ENCODE data around the gene HOXA1.

HOXA1 gene

DNA sequence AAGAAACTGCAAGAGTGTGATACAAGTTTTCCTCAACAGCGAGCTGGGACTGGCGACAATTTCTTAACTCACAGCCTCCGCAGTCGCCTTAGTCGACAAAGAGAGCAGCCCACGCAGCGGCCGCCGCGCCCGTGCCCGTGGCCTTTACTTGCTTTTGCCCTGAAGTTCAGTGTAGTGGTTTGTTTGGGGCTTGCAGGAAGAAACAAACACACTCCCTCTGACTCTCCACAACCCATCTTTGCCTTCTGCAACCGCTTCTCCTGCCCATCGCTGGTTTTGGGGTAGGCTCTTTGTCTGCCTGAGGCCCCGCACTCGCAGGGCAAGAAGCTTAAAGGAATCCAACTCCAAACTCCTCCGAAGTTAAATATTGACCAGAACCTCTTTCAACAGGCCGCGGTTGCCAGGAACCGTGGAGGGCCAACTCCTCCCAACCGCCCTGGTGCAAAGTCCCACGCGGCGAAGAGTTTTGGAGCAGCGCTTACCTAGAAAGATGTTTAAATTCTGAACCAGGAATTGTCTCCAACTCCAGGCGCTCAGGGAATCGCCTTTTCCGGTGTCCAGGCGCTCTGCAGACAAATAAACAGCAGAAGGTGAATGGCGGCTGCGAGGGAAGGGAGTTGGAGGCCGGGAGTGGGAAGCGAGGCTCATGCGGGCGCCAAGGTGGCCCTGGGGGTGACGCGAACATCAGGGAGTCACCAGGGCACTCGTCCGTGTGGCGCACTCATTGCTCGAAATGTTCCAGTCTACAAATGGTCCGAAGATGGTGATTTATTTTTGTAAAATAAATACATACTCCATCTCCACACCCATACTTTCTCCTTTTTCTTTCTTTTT is 26.5 kb upstream of the HOXA1 start:
- no peak overlapping the region for H3K27ac ChIP-seq (ENCODE audit: low read length)
- H3K36me3 ChIP-seq (ENCODE audit: insufficient read depth, low read depth, low read length) = no peaks in the 10 kb centered on the region

DNA sequence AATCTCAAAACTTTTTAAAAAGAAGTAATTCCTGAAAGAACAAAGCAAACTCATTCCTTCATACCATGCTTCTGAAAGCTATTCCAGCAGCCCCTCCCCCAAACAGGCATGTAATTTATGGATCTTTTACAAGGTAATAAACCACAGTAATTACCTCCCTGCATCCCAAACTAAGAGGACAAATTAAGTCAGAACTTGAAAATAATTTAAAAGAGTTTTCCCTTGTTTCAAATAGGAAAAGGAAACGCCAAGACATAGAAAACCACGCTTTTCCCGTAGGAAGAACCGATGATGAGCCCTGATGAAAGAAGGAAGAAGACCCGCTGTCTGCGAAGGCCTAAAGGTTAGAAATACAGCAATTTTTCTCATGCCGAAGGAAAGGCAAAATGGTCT is 25.9 kb upstream of the HOXA1 start:
- Histone ChIP-seq H3K9me3 (ENCODE audit: insufficient read depth, low read depth, low read length) (peaks cover 18% of the 10 kb centered on the region; the same call in 1 of the 2 replicates), H3K4me3 (ENCODE audit: low read length) (no peak overlapping the region), H3K9ac (ENCODE audit: low read depth, low read length) (no peak overlapping the region), H3K27ac (ENCODE audit: low read length) (no peak overlapping the region), H3K36me3 (ENCODE audit: insufficient read depth, low read depth, low read length) (no peaks in the 10 kb centered on the region), H3K4me1 (ENCODE audit: insufficient read depth, low read length) (no peaks in the 10 kb centered on the region), H3K27me3 (ENCODE audit: insufficient read depth, low read length) (peaks cover 100% of the 10 kb centered on the region)

More for the DNA sequence above, 26.5 kb upstream of the HOXA1 start:
- H3K27me3 ChIP-seq (ENCODE audit: insufficient read depth, low read length) = peaks cover 100% of the 10 kb centered on the region
- H3K9ac ChIP-seq (ENCODE audit: low read depth, low read length) = no peak overlapping the region
- no peak overlapping the region for H3K4me3 ChIP-seq (ENCODE audit: low read length)
- peaks cover 18% of the 10 kb centered on the region; the same call in 1 of the 2 replicates for H3K9me3 ChIP-seq (ENCODE audit: insufficient read depth, low read depth, low read length)
- H3K4me1 ChIP-seq (ENCODE audit: insufficient read depth, low read length) = no peaks in the 10 kb centered on the region

- Histone ChIP-seq H3K4me3 (ENCODE audit: low read length) (no peak overlapping the region), H3K27me3 (ENCODE audit: insufficient read depth, low read length) (peaks cover 100% of the 10 kb centered on the region), H3K9ac (ENCODE audit: low read depth, low read length) (no peak overlapping the region), H3K36me3 (ENCODE audit: insufficient read depth, low read depth, low read length) (no peaks in the 10 kb centered on the region), H3K9me3 (ENCODE audit: insufficient read depth, low read depth, low read length) (peaks cover 11% of the 10 kb centered on the region; the same call in 1 of the 2 replicates), H3K4me1 (ENCODE audit: insufficient read depth, low read length) (no peaks in the 10 kb centered on the region), H3K27ac (ENCODE audit: low read length) (no peak overlapping the region)
Measured at GRCh38 chr7:27119412-27119911, 23.7 kb upstream of the HOXA1 start.

DNA sequence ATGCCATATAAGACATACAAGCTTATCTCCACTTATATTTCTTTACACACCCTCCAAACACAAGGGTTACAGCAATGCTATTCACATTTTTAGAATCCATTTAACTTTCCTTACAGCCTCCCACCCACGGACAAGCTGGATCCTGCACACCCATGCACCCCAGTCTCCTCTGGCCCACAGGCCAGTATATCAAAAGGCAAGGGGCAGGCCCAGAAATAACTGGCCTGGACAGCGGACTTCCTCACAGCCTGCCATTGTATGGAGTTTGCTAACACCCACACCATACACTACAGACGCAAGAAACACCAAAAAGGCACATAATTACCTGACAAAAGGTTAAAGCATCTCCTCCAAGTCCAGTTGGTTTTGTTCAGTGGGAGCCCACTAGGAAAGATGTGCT is 22.8 kb upstream of the HOXA1 start:
- peaks cover 3% of the 10 kb centered on the region; the same call in 1 of the 2 replicates for H3K9me3 ChIP-seq (ENCODE audit: insufficient read depth, low read depth, low read length)
- no peak overlapping the region for H3K4me3 ChIP-seq (ENCODE audit: low read length)
- H3K27me3 ChIP-seq (ENCODE audit: insufficient read depth, low read length) = peaks cover 98% of the 10 kb centered on the region
- no peak overlapping the region for H3K27ac ChIP-seq (ENCODE audit: low read length)
- no peak overlapping the region for H3K9ac ChIP-seq (ENCODE audit: low read depth, low read length)
- H3K4me1 ChIP-seq (ENCODE audit: insufficient read depth, low read length) = no peaks in the 10 kb centered on the region
- H3K36me3 ChIP-seq (ENCODE audit: insufficient read depth, low read depth, low read length) = no peaks in the 10 kb centered on the region

DNA sequence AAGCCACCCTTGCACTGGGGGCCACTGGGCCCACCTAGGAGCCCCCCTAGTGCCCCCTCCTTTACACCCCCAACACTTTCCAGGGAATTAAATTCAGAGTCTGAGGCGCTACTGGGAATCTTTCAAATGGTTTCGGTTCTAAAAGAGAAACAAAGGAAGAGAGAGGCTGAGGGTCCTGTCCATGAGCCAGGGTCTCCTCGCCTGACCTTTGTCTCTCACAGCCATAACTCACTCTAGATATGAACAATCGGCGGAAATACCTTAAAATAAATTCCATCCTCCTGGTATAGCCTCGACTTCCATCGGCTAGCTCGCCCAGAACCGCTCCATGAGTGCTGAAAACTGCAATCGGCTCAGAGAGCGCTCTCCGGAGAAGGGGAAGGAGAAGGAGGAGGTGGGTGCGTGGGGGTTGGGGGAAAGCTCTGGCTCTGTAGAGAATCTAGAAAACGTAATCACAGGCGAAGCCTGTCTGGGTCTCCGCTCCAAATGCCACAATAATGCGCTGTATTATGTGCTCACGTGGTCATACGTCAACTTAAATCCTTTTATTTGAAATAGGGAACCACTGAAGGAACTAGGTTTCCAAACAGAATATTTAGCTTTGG is 22.2 kb upstream of the HOXA1 start:
- Histone ChIP-seq H3K9me3 (ENCODE audit: insufficient read depth, low read depth, low read length) (no peaks in the 10 kb centered on the region; the same call in 1 of the 2 replicates), H3K4me3 (ENCODE audit: low read length) (no peak overlapping the region), H3K27me3 (ENCODE audit: insufficient read depth, low read length) (peaks cover 98% of the 10 kb centered on the region), H3K9ac (ENCODE audit: low read depth, low read length) (no peak overlapping the region), H3K36me3 (ENCODE audit: insufficient read depth, low read depth, low read length) (no peaks in the 10 kb centered on the region), H3K27ac (ENCODE audit: low read length) (no peak overlapping the region), H3K4me1 (ENCODE audit: insufficient read depth, low read length) (no peaks in the 10 kb centered on the region)

GRCh38 chr7:27116962-27117886 is 21.4 kb upstream of the HOXA1 start:
- Histone ChIP-seq H3K9me3 (ENCODE audit: insufficient read depth, low read depth, low read length) (no peaks in the 10 kb centered on the region; the same call in 1 of the 2 replicates), H3K4me3 (ENCODE audit: low read length) (no peak overlapping the region), H3K4me1 (ENCODE audit: insufficient read depth, low read length) (no peaks in the 10 kb centered on the region), H3K27ac (ENCODE audit: low read length) (no peak overlapping the region), H3K27me3 (ENCODE audit: insufficient read depth, low read length) (peaks cover 98% of the 10 kb centered on the region), H3K36me3 (ENCODE audit: insufficient read depth, low read depth, low read length) (no peaks in the 10 kb centered on the region), H3K9ac (ENCODE audit: low read depth, low read length) (no peak overlapping the region)

DNA sequence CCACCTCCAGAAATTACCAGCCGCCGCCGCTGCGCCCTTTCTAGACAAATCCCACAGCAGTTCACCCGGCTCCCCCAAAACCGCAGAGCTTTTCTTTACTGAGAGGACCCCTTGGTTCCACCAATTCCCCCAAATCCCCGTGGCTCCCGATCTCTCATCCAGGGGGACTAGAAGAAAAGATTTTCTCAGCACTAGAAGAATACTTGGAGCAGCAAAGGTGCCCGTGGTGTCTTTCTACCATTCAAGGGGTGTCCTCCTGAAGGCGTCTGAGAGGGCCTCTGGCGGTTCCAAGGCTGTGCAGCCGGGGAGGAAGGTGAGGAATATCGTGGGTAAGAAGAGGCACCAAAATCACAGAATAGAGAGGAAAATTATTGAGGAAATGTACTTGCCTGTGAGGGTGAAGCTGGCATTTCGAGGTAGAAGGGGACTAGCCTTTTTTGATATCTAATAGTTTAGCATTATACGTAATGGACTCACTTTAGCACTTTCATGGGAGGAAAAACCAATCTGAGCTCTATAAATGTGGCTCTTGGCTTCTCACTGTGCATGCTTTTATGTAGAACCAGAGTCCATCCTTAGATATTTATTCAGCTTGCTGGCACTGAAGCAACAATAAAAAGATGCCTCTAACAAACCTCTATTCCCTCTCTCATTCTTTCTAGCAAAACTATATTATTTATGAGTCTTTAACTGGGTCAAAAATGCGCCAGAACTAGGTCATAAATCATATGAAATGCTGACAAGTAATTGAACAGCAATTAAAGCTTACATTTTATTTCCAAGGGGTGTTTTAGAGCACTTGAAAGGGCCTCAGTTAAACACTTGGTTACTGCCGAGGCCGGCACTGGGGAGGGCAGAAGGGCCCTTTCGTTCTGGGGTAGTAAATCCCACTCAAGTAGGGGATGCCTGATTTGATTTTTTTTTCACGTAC is 20.5 kb upstream of the HOXA1 start:
- Histone ChIP-seq H3K9ac (ENCODE audit: low read depth, low read length) (no peak overlapping the region), H3K27ac (ENCODE audit: low read length) (no peak overlapping the region), H3K27me3 (ENCODE audit: insufficient read depth, low read length) (peaks cover 98% of the 10 kb centered on the region), H3K9me3 (ENCODE audit: insufficient read depth, low read depth, low read length) (no peaks in the 10 kb centered on the region; the same call in 1 of the 2 replicates), H3K36me3 (ENCODE audit: insufficient read depth, low read depth, low read length) (no peaks in the 10 kb centered on the region), H3K4me1 (ENCODE audit: insufficient read depth, low read length) (no peaks in the 10 kb centered on the region), H3K4me3 (ENCODE audit: low read length) (no peak overlapping the region)

- Histone ChIP-seq H3K36me3 (ENCODE audit: insufficient read depth, low read depth, low read length) (no peaks in the 10 kb centered on the region), H3K9ac (ENCODE audit: low read depth, low read length) (no peak overlapping the region), H3K27me3 (ENCODE audit: insufficient read depth, low read length) (peaks cover 98% of the 10 kb centered on the region), H3K4me3 (ENCODE audit: low read length) (no peak overlapping the region), H3K9me3 (ENCODE audit: insufficient read depth, low read depth, low read length) (no peaks in the 10 kb centered on the region; the same call in 1 of the 2 replicates), H3K4me1 (ENCODE audit: insufficient read depth, low read length) (no peaks in the 10 kb centered on the region), H3K27ac (ENCODE audit: low read length) (no peak overlapping the region)
Measured at GRCh38 chr7:27115221-27116026, 19.6 kb upstream of the HOXA1 start.

GRCh38 chr7:27114881-27115220 is 19.1 kb upstream of the HOXA1 start:
- Histone ChIP-seq H3K27ac (ENCODE audit: low read length) (no peak overlapping the region), H3K9ac (ENCODE audit: low read depth, low read length) (no peak overlapping the region), H3K4me3 (ENCODE audit: low read length) (no peak overlapping the region), H3K4me1 (ENCODE audit: insufficient read depth, low read length) (no peaks in the 10 kb centered on the region), H3K27me3 (ENCODE audit: insufficient read depth, low read length) (peaks cover 98% of the 10 kb centered on the region), H3K9me3 (ENCODE audit: insufficient read depth, low read depth, low read length) (peaks cover 2% of the 10 kb centered on the region; the same call in 1 of the 2 replicates), H3K36me3 (ENCODE audit: insufficient read depth, low read depth, low read length) (no peaks in the 10 kb centered on the region)
